Dendritic cell treated with granulocyte-macrophage colony-stimulating factor and Interleukin-4, amounts not matched to agents 40 ng/mL and 50 ng/mL, for 4 days (primary cell): ENCODE data around the gene ADCY3.

Experiments used
- H3K27ac Mint-ChIP-seq: one replicate; pipeline ENCODE4 v1.8.0; 2022; ENCODE audit warnings: mild to moderate bottlenecking, mixed read lengths
- H3K27me3 Mint-ChIP-seq: one replicate; pipeline ENCODE4 v1.8.0; 2022; ENCODE audit warnings: mild to moderate bottlenecking, mixed read lengths
- H3K36me3 Mint-ChIP-seq: one replicate; pipeline ENCODE4 v1.8.0; 2022; ENCODE audit warnings: low read depth, mixed read lengths
- H3K4me1 Mint-ChIP-seq: one replicate; pipeline ENCODE4 v1.8.0; 2022; ENCODE audit warnings: low read depth, mixed read lengths
- H3K4me3 Mint-ChIP-seq: one replicate; pipeline ENCODE4 v1.8.0; 2022; ENCODE audit warnings: mild to moderate bottlenecking, moderate library complexity, mixed read lengths
- H3K9me3 Mint-ChIP-seq: one replicate; pipeline ENCODE4 v1.8.0; 2022; ENCODE audit warnings: mixed read lengths
- intact Hi-C: fragments of 100-400 bp; cut with micrococcal nuclease; formaldehyde crosslinking; loops from one replicate; pipeline ENCODE4 v1.15.0; 2022

The ADCY3 gene

DNA sequence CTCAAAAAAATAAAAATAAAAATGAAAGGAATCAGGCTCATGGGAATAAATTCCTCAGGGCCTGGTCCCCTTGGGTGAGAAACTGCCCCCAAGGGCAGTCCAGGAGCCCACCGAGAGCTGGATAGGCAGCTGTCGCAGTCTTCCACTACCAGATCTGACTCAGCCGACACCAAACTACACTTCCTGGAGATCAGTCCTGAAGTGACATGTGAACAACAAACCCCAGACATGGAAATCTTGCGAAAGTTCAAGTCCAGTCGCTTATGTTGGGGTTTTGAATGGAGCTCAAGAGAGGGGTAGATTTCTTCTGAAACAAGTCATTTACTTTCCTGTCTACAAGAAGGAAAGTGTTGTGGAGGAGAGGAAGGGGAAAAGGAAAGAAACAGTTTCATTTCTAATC, 12.9 kb downstream of the ADCY3 start:
- H3K36me3 Mint-ChIP-seq: peaks cover 4% of the 10 kb centered on the region
- H3K27me3 Mint-ChIP-seq: no peaks in the 10 kb centered on the region
- H3K4me1 Mint-ChIP-seq: peaks cover 12% of the 10 kb centered on the region
- intact Hi-C loops: no loop called here
- H3K4me3 Mint-ChIP-seq: no peak overlapping the region
- H3K27ac Mint-ChIP-seq: no peak overlapping the region
- no peaks in the 10 kb centered on the region for H3K9me3 Mint-ChIP-seq

DNA sequence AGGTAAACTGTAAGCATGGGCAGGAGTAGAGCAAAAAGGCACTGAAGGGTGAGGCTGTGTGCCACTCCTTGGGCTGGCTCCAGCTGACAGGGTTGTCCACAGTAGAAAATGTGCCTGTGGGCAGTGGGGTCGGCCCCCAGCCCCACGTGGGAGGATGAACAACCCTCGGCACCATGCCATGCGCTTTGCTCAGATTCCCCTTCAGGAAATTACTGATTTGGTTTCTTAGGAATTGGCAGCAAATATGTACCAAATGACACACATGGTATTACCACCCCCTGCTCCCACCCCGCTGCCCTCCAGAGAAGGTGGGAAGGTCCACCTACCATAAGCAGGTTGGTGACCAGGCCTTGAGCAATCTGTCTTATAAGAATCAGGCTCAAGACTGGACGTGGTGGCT, 13.6 kb downstream of the ADCY3 start:
- intact Hi-C loops: no loop called here
- Mint-ChIP-seq H3K4me3 (no peak overlapping the region), H3K4me1 (peaks cover 12% of the 10 kb centered on the region), H3K27ac (no peak overlapping the region), H3K36me3 (no peaks in the 10 kb centered on the region), H3K9me3 (no peaks in the 10 kb centered on the region), H3K27me3 (no peaks in the 10 kb centered on the region)

DNA sequence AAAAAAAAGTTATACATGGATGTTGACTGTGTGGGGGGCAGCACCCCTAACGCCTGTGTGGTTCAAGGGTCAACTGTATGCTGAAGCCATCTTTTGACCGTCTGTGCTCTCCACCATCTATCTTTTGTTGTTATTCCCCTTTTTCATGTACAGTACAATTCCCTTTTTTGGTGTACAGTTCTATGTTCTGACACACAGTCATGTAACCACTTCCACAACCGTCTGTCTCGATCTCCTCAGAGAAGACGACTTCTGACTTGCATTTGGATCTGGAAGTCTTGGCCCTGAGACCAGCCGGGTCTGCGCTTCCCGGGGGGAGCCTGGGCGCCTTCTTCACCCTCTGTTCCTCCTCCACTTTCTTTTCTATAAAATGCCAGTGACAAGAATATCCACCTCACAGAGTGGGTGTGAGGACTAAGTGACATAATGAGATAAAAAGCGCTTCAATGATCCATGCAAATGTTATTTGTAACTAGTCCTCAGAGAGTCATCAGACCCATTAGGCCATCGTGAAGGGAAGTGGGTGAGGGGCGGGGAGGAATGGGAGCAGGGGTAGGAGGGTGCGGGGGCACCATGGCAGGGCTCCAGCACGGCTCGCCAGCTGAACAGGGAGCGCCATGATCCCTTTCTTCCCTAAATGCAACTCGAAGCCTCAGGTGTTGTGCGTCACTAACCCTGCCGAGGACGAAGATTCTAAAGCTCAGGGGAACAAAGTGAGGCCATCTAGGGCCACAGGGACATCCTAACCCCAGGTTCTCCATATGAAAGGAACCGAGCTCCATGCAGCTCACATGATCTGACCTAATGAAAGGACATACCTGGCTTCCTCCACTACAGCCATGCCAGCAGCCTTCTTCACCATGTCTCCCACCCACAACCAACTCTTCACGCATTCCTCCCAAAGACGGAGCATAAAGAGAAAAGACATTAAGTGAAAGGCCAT, 16.6 kb downstream of the ADCY3 start:
- Mint-ChIP-seq H3K9me3 (no peaks in the 10 kb centered on the region), H3K4me3 (no peak overlapping the region), H3K27me3 (no peaks in the 10 kb centered on the region), H3K4me1 (peaks cover 21% of the 10 kb centered on the region), H3K36me3 (no peaks in the 10 kb centered on the region), H3K27ac (peak overlapping the region; percentile 21)
- intact Hi-C loops: no loop called here

DNA sequence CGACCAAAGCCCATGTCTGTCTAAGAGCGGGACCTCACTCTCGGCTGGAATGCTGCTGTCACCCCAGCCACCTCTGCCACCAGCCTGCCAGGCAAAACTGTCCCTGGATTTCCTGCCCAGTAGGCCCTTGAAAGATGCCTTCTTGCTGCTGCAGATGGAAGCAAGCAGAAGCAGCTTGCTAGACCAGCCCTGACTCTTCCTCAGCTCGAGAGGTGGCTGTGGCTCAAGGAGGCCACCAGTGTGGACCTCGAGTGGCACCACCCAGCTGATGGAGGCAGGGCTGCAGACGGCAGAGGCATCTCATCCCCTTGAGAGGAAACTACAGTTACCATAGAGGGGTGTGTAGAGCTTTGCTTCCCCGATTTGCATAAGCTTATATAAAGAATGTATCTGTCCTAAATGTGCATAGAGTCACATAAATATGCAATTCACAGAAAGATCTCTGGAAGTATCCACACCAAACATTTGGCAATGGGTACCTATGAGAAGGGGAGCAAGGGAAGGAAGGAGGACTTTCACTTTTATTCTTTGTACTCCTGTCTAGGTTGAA, 20.6 kb downstream of the ADCY3 start:
- Mint-ChIP-seq H3K27me3 (no peaks in the 10 kb centered on the region), H3K9me3 (peaks cover 37% of the 10 kb centered on the region), H3K27ac (no peak overlapping the region), H3K4me3 (no peak overlapping the region), H3K36me3 (peaks cover 23% of the 10 kb centered on the region), H3K4me1 (peaks cover 25% of the 10 kb centered on the region)
- intact Hi-C loops: no loop called here

- H3K4me3 Mint-ChIP-seq: no peak overlapping the region
- peaks cover 47% of the 10 kb centered on the region for H3K9me3 Mint-ChIP-seq
- peaks cover 24% of the 10 kb centered on the region for H3K4me1 Mint-ChIP-seq
- intact Hi-C loops: no loop called here
- H3K27me3 Mint-ChIP-seq: no peaks in the 10 kb centered on the region
- H3K27ac Mint-ChIP-seq: no peak overlapping the region
- peaks cover 23% of the 10 kb centered on the region for H3K36me3 Mint-ChIP-seq
These were observed 21.6 kb downstream of the ADCY3 start for GRCh38 chr2:24898122-24899109.

- Mint-ChIP-seq H3K27me3 (no peaks in the 10 kb centered on the region), H3K4me1 (peaks cover 10% of the 10 kb centered on the region), H3K9me3 (peaks cover 60% of the 10 kb centered on the region), H3K36me3 (peaks cover 23% of the 10 kb centered on the region), H3K4me3 (no peak overlapping the region), H3K27ac (no peak overlapping the region)
- intact Hi-C loops: no loop called here
These were observed 25.3 kb downstream of the ADCY3 start for GRCh38 chr2:24894750-24895149.

- Mint-ChIP-seq H3K36me3 (peaks cover 23% of the 10 kb centered on the region), H3K27me3 (no peaks in the 10 kb centered on the region), H3K27ac (no peak overlapping the region), H3K4me1 (peaks cover 10% of the 10 kb centered on the region), H3K4me3 (no peak overlapping the region), H3K9me3 (peaks cover 60% of the 10 kb centered on the region)
- intact Hi-C loops: no loop called here
These were observed 26.1 kb downstream of the ADCY3 start for GRCh38 chr2:24893934-24894333.

DNA sequence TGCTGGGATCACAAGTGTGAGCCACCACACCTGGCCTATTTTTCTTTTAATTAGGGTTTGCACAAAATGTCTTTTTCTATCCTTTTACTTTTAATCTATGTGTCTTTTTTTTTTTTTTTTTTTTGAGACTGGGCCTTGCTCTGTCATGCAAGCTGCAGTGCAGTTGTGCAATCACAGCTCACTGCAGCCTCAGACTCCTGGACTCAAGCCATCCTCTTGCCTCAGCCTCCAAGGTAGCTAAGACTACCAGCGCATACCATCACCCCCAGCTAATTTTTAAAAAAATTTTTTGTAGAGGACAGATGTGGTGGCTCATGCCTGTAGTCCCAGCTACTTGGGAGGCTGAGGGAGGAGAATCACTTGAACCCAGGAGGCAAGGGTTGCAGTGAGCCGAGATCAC, 27.1 kb downstream of the ADCY3 start:
- Mint-ChIP-seq H3K4me1 (peaks cover 10% of the 10 kb centered on the region), H3K36me3 (peaks cover 23% of the 10 kb centered on the region), H3K4me3 (no peak overlapping the region), H3K27ac (no peak overlapping the region), H3K9me3 (peaks cover 57% of the 10 kb centered on the region), H3K27me3 (no peaks in the 10 kb centered on the region)
- intact Hi-C loops: no loop called here

DNA sequence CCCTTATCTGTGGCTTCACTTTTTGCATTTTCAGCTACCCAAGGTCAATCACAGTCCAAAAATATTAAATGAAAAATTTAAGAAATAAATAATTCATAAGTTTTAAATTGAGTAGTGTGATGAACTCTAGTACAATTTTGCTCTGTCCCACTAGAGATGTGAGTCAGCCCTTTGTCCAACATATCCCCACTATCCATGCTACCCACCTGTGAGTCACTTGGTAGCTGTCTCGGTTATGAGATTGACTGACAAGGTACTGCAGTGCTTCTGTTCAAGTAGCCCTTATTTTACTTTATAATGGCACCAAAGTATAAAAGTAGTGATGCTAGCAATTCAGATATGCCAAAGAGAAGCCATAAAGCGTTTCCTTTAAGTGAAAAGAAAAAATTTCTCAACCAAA, 28.8 kb downstream of the ADCY3 start:
- Mint-ChIP-seq H3K9me3 (peaks cover 40% of the 10 kb centered on the region), H3K27me3 (peaks cover 6% of the 10 kb centered on the region), H3K4me3 (no peak overlapping the region), H3K4me1 (peaks cover 13% of the 10 kb centered on the region), H3K36me3 (peaks cover 17% of the 10 kb centered on the region), H3K27ac (no peak overlapping the region)
- intact Hi-C loops: no loop called here

DNA sequence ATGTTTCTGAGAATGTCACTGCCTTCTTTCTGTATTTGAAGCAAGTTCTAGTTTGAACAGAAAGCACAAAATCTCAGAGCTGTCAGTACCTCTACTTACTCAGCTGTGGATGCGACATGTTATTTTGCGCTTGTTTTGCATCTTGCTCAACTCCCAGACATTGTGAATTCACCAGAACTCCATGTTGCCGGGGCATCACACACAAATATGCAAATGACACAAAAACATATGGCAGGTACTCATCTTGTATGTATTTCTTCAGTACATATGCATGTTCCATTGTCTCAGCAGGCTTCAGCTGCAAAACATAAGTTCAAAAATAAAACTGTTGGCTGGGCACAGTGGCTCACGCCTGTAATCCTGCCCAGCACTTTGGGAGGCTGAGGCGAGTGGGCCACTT, 30.8 kb downstream of the ADCY3 start:
- H3K27ac Mint-ChIP-seq: no peak overlapping the region
- H3K27me3 Mint-ChIP-seq: peaks cover 6% of the 10 kb centered on the region
- intact Hi-C loops: no loop called here
- peaks cover 27% of the 10 kb centered on the region for H3K4me1 Mint-ChIP-seq
- peaks cover 20% of the 10 kb centered on the region for H3K9me3 Mint-ChIP-seq
- no peaks in the 10 kb centered on the region for H3K36me3 Mint-ChIP-seq
- no peak overlapping the region for H3K4me3 Mint-ChIP-seq

GRCh38 chr2:24888177-24888576, 31.9 kb downstream of the ADCY3 start:
- intact Hi-C loops: no loop called here
- H3K4me1 Mint-ChIP-seq: peaks cover 38% of the 10 kb centered on the region

GRCh38 chr2:24887307-24887874, 32.6 kb downstream of the ADCY3 start:
- peak overlapping the region; percentile 68 for H3K4me3 Mint-ChIP-seq
- peaks cover 6% of the 10 kb centered on the region for H3K27me3 Mint-ChIP-seq
- H3K9me3 Mint-ChIP-seq: peaks cover 9% of the 10 kb centered on the region
- peak overlapping the region; percentile 71 for H3K27ac Mint-ChIP-seq
- peaks cover 40% of the 10 kb centered on the region for H3K4me1 Mint-ChIP-seq
- H3K36me3 Mint-ChIP-seq: no peaks in the 10 kb centered on the region
- intact Hi-C loops: no loop called here

More at GRCh38 chr2:24888177-24888576, 31.9 kb downstream of the ADCY3 start:
- no peaks in the 10 kb centered on the region for H3K36me3 Mint-ChIP-seq
- H3K4me3 Mint-ChIP-seq: no peak overlapping the region
- no peak overlapping the region for H3K27ac Mint-ChIP-seq
- peaks cover 10% of the 10 kb centered on the region for H3K9me3 Mint-ChIP-seq
- H3K27me3 Mint-ChIP-seq: peaks cover 6% of the 10 kb centered on the region

- Mint-ChIP-seq H3K36me3 (no peaks in the 10 kb centered on the region), H3K9me3 (peaks cover 3% of the 10 kb centered on the region), H3K27ac (peak overlapping the region; percentile 71), H3K27me3 (peaks cover 6% of the 10 kb centered on the region), H3K4me3 (peak overlapping the region; percentile 68), H3K4me1 (peaks cover 40% of the 10 kb centered on the region)
- intact Hi-C loops: no loop called here
These were observed 33.2 kb downstream of the ADCY3 start for GRCh38 chr2:24886691-24887304.
